Psoas muscle (tissue), 8 donors: ENCODE results near the gene THYN1. TPM values are rescaled to one million over a fixed set of nuclear protein-coding genes. Genes with fewer than 3 reads are reported as not detected.

Experiments used
- ATAC-seq, 4 donors: fragments of 200-7000 bp; cut with Tn5 transposase; one replicate each; pipeline ENCODE4 v1.9.1; 2020; ENCODE audit warnings: moderate library complexity in 3 of 4, mild to moderate bottlenecking in 2 of 4
- DNase-seq, 2 donors: peaks; one replicate each; pipeline ENCODE4 v3.0.0-alpha.2; 2020
- H3K27ac ChIP-seq: fragments of 200-600 bp; one replicate; pipeline ENCODE4 v1.8.0; 2022
- H3K27me3 ChIP-seq, 3 donors: fragments of 200-600 bp in 1 of 3; one replicate each; pipeline versions ENCODE4 v1.6.1 to v1.8.0; 2013 to 2022; ENCODE audit warnings: low read length in 2 of 3, mild to moderate bottlenecking in 2 of 3, moderate library complexity in 1 of 3; ENCODE audit not compliant: insufficient read depth in 3 of 3
- H3K36me3 ChIP-seq, 2 donors: fragments of 200-600 bp in 1 of 2; one replicate each; pipeline versions ENCODE4 v1.6.1 to v1.8.0; 2013 to 2022; ENCODE audit warnings: low read depth in 1 of 2, mild to moderate bottlenecking in 1 of 2, moderate library complexity in 1 of 2; ENCODE audit not compliant: insufficient read depth in 1 of 2
- H3K4me1 ChIP-seq: fragments of 200-600 bp; one replicate; pipeline ENCODE4 v1.8.0; 2022
- H3K4me3 ChIP-seq: fragments of 200-600 bp; one replicate; pipeline ENCODE4 v1.8.0; 2022; ENCODE audit warnings: mild to moderate bottlenecking
- H3K9me3 ChIP-seq: fragments of 200-600 bp; one replicate; pipeline ENCODE4 v1.8.0; 2022
- CTCF ChIP-seq: fragments of 200-600 bp; IDR thresholded peaks from one replicate; pipeline ENCODE4 v1.8.0; 2022; ENCODE audit warnings: antibody characterized with exemption
- WGBS, 3 donors: extraction: QIAGEN DNeasy Blood & Tissue Kit; methylation state at CpG; one replicate each; pipeline versions ENCODE4 v1.1.6 to v1.1.7; 2013; 5-methylcytosine and 5-hydroxymethylcytosine counted together
- intact Hi-C, 2 donors: fragments of 100-400 bp; cut with DNase I; formaldehyde crosslinking; loops; one replicate each; pipeline versions ENCODE4 v1.11.0 to v1.14.2; 2022
- polyA plus RNA-seq, 3 donors: library from polyadenylated mRNA; stranded (reverse); fragments of 200-250 nt; gene quantifications; one replicate each; pipeline ENCODE4 v1.2.3, GENCODE V29; 2013
- total RNA-seq, 4 donors: library from RNA; stranded (reverse); fragmentation: NEBNext Ultra II Directional in 2 of 4; extraction: Animal tissue kit (Norgen Biotek cat#: 25700) in 2 of 4; gene quantifications; one replicate each; pipeline versions ENCODE4 v1.2.1 to v1.2.4, GENCODE V29; 2021 to 2023
- donor health status: healthy with polysubstance abuse.
- donor health status: DM: no; HTN: no; CAD: no; lungs with moderate emphysema.
- donor health status: Bipolar disorder and iron deficiency.
- donor health status: healthy.
- donor health status: DM: yes; HTN: yes; CAD: no.
- donor health status: DM: no; HTN: no; CAD: no.
- donor health status: DM: no; HTN: no; CAD: no.
- donor health status: DM: yes; HTN: yes; CAD: no.

The THYN1 gene
- total and polyA plus RNA-seq, 7 donors = 14.9 to 33.5 (median 20.4) TPM

- H3K9me3 ChIP-seq = no peaks in the 10 kb centered on the region
These were observed 47.4 kb downstream of the THYN1 start for GRCh38 chr11:134205729-134206128.

GRCh38 chr11:134202661-134203060 lies 50.5 kb downstream of the THYN1 start:
- no peak for DNase-seq
- ATAC-seq = no peak
- Histone ChIP-seq H3K27ac (no peak overlapping the region), H3K9me3 (no peaks in the 10 kb centered on the region), H3K4me3 (no peak overlapping the region), H3K27me3 (no peaks in the 10 kb centered on the region), H3K36me3 (peaks cover 0 to 82% of the 10 kb centered on the region in 2 donors), H3K4me1 (no peaks in the 10 kb centered on the region)
- 89 to 92% (median 90%) methylated on average over 4 of the region's 4 CpGs for WGBS, 3 donors
- no peak for TF ChIP-seq CTCF
- intact Hi-C loops = no loop called here

More at GRCh38 chr11:134205729-134206128, 47.4 kb downstream of the THYN1 start:
- TF ChIP-seq CTCF = no peak
- DNase-seq (no peak), ATAC-seq (no peak)
- Histone ChIP-seq H3K4me1 (no peaks in the 10 kb centered on the region), H3K27me3 (no peaks in the 10 kb centered on the region), H3K4me3 (no peak overlapping the region), H3K36me3 (peaks cover 0 to 84% of the 10 kb centered on the region in 2 donors), H3K27ac (no peak overlapping the region)
- intact Hi-C loops = no loop called here
- 96 to 97% (median 97%) methylated on average over 9 of the region's 9 CpGs for WGBS, 3 donors

- DNase-seq (no peak), ATAC-seq (no peak)
- Histone ChIP-seq H3K36me3 (peaks cover 0 to 71% of the 10 kb centered on the region in 2 donors), H3K27me3 (no peaks in the 10 kb centered on the region), H3K27ac (no peak overlapping the region), H3K9me3 (no peaks in the 10 kb centered on the region), H3K4me1 (no peaks in the 10 kb centered on the region), H3K4me3 (no peak overlapping the region)
- 96 to 98% (median 98%) methylated on average over 6 of the region's 6 CpGs for WGBS, 3 donors
- intact Hi-C loops = no loop called here
- no peak for TF ChIP-seq CTCF
These were observed 52.5 kb downstream of the THYN1 start for GRCh38 chr11:134200688-134201087.

GRCh38 chr11:134199531-134199930 lies 53.6 kb downstream of the THYN1 start:
- no peaks in the 10 kb centered on the region for H3K27me3 ChIP-seq
- TF ChIP-seq CTCF = no peak
- no peaks in the 10 kb centered on the region for H3K4me1 ChIP-seq
- no peak overlapping the region for H3K27ac ChIP-seq
- peaks cover 0 to 68% of the 10 kb centered on the region in 2 donors for H3K36me3 ChIP-seq
- no peak overlapping the region for H3K4me3 ChIP-seq
- no peaks in the 10 kb centered on the region for H3K9me3 ChIP-seq
- ATAC-seq (no peak), DNase-seq (no peak)
- intact Hi-C loops = no loop called here
- 97% methylated on average over 9 of the region's 9 CpGs for WGBS, 3 donors

Other genes starting within 250 kb of the THYN1 start
- gene JAM3, start 184.3 kb downstream of the THYN1 start, total RNA-seq = 10 to 100 TPM in 1 of 4 donors, 1 to 10 TPM in 3; 2.4 to 12.7 (median 7.7) TPM
- 1 to 10 TPM; 3.0 to 5.8 (median 3.9) TPM for gene JAM3, start 184.3 kb downstream of the THYN1 start, polyA plus RNA-seq
- gene NCAPD3, start 29.4 kb downstream of the THYN1 start, total RNA-seq = 1 to 10 TPM; 5.3 to 7.6 (median 5.7) TPM
- gene NCAPD3, start 29.4 kb downstream of the THYN1 start, polyA plus RNA-seq = 1 to 10 TPM; 2.8 to 8.7 (median 3.0) TPM
- 10 to 100 TPM; 12.2 to 21.8 (median 18.5) TPM for gene VPS26B, start 28.7 kb downstream of the THYN1 start, total RNA-seq
- 10 to 100 TPM; 14.0 to 34.8 (median 22.7) TPM for gene VPS26B, start 28.7 kb downstream of the THYN1 start, polyA plus RNA-seq
- gene ACAD8, start 216 bp upstream of the THYN1 start, total RNA-seq = 10 to 100 TPM; 22.9 to 33.9 (median 30.1) TPM
- gene ACAD8, start 216 bp upstream of the THYN1 start, polyA plus RNA-seq = 10 to 100 TPM; 20.4 to 34.6 (median 28.2) TPM
- not detected for gene GLB1L3, start 23.0 kb upstream of the THYN1 start, total RNA-seq
- not detected for gene GLB1L3, start 23.0 kb upstream of the THYN1 start, polyA plus RNA-seq
- gene GLB1L2, start 78.6 kb upstream of the THYN1 start, total RNA-seq = 1 to 10 TPM in 2 of 4 donors, under 1 TPM in 2; 0.30 to 1.5 (median 0.87) TPM
- gene GLB1L2, start 78.6 kb upstream of the THYN1 start, polyA plus RNA-seq = 1 to 10 TPM in 1 of 3 donors, under 1 TPM in 2; 0.14 to 1.2 (median 0.91) TPM
- under 1 TPM in 1 of 4 donors, not detected in 3; 0.13 TPM for gene B3GAT1, start 158.9 kb upstream of the THYN1 start, total RNA-seq
- under 1 TPM; 0.01 to 0.09 (median 0.03) TPM for gene B3GAT1, start 158.9 kb upstream of the THYN1 start, polyA plus RNA-seq